NCI-H510A treated with DMSO at 0.1 percent for 48 hours (cell line): ENCODE results near the gene GALNT10.
A peak's percentile ranks its signal among the peaks of the same experiment; 100 is the strongest.

Experiments used
- DNase-seq: peaks from one replicate; lab custom pipeline; 2025; lab: John Stamatoyannopoulos, UW

Gene GALNT10

DNA sequence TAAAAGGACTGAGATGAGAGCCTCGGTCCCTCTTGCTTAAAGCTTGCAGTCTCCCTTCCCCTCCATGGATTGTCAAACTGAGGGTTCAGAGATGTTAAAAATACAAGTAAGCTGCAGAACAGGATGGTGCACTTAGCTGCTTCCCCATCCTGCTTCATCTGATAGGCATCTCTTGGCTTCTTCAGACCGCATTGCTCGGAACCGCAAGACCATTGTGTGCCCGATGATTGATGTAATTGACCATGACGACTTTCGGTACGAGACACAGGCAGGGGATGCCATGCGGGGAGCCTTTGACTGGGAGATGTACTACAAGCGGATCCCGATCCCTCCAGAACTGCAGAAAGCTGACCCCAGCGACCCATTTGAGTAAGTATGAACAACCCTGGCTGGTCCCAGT lies 189.7 kb downstream of the GALNT10 start:
- DNase-seq: peak; percentile 25

DNA sequence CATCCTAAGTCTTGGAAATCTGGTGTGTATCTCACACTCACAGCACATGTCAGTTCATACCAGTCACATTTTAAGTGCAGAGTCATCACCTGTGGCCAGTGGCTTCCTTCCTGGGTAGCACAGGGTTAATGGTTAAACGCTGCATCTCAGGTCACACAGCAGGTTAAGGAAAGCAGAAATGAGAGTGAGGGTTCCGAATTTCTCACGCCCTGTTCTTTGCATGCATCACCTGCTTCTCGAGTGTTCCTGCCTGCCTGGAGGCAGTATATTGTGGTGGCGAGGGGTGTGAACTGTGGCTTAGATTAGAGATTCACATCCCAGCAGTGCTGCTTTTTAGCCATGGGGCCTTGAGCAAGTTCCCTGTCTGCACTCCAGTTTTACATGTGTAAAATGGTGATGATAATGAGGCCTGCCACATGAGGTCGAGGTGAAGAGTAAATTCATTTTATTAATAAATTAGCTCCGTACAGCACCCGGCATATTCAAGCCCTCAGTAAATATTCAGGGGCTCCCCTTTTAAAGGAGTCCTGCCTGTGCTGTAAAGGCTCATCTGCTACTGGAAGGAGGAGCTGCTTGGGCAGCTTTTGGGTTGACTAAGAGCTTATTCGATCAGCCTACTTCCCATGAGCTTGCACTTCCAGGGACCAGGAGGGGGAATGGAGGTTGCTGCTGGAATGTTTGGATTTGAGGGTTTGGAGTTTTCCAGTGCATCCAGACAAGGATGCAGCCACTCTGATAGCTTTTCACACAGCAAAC lies 194.1 kb downstream of the GALNT10 start:
- DNase-seq: peak; percentile 36

GRCh38 chr5:154385236-154385512 lies 194.6 kb downstream of the GALNT10 start:
- no peak for DNase-seq

DNA sequence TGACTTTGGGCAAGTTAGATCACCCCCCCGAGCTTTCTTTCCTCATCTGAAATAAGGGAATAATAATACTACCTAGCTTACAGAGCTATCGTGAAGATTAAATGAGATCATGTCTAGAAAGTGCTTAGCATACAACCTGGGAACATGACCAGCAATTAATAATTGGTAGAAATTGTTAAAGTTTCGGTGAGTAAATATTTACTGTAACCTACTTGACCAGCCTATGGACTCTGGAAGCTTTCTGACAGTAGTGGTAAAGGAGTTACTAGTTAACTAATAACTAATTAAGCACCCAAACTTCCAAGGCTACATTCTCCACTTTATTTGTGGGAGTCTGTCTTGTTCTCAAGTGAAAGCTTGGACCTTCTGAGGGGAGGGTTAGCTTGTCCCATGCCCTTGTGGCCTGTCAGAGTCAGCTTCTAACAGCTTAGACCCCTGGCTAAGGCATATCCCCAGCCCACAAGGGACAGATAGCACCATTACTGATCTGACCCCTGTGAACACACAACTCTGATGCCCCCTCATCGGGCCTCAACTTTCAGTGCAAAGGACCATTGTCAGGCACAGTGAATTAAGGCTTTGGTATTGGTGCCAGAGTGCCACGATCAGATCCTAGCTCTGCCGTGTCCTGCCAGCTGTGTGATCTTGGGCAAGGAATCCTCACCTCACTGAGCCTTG lies 196.6 kb downstream of the GALNT10 start:
- no peak for DNase-seq

GRCh38 chr5:154388842-154389241 lies 198.3 kb downstream of the GALNT10 start:
- DNase-seq: no peak

DNA sequence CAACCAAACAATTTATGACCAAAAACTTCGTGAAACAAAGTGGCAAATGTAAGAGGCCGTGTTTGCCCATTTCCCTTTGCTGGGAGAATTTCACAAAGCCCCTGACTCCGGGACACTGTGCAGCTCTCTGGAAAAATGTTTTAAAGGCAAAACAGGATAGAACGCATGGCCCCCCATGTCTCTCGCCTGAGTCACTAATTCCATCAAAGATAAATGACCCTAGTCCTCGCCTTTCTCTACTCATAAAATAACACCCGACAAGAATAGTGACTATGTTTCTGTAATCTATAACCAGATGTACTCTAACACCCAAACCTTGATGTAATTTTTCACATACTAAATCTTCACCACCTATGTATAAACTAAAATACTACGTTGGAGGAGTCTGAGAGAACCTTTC lies 199.6 kb downstream of the GALNT10 start:
- no peak for DNase-seq

- DNase-seq: no peak
Observed at GRCh38 chr5:154390746-154391359, 200.3 kb downstream of the GALNT10 start.

DNA sequence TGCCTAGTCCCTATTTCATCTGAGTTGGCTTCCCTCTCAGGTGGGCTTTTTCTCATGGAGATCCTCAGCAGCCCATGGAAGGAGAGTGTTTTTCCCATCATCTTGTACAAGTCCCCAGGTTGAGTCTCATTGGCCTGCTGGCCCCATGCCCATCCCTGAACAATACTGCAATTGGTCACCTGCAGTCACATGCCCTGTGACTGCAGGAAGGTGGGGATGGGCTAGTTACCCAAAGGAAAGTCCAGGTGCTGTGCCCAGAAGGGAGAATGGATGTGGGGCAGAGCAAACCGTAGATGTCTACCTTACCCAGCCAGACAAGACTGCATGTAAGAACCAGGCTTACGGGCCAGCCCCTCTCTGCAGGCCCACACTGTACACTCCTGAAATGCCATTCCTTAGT lies 201.3 kb downstream of the GALNT10 start:
- no peak for DNase-seq

DNA sequence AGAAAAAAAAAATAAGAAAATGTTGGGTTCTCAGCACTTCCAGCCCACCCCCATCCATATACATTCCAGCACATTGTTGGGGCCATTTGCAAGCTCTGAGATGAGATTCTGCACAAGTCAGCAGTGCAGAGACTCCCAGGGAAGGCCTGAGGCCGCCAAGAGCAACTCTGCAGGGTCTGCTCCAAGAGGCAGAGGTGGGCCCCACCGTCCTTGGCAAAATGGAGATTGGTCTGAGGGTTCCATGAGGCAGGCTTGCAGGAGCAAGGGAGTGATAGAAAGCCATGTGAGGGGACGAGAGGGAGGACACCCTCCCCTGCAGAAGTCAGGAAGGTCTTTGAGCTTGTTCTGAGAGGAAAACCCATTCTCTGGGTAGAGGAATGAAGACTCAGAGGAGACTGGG lies 203.3 kb downstream of the GALNT10 start:
- DNase-seq: no peak

DNA sequence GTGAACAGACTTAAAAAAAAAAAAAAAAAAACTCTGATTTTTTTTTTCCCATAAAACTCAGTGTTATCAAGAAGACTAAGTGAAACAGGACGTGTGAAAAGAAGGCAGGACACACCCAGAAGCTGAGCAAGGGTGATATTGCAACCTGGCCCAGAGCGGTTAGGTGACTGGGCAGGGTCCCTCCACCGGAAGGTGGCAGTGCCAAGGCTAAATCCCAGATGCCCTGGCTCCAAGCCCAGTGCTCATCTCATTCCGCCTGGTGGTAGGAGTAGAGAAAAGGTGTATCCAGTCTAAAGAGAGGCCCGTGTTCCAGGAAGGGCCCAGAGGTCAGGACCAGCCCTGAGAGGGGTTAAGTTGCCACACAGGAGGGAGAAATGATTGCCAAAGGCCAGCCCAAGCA lies 203.8 kb downstream of the GALNT10 start:
- DNase-seq: no peak

- peak; percentile 24 for DNase-seq
Observed at GRCh38 chr5:154395407-154396106, 205.0 kb downstream of the GALNT10 start.

GRCh38 chr5:154396128-154396527 lies 205.6 kb downstream of the GALNT10 start:
- no peak for DNase-seq

- DNase-seq: peak; percentile 36
Observed at GRCh38 chr5:154397652-154398406, 207.3 kb downstream of the GALNT10 start.

DNA sequence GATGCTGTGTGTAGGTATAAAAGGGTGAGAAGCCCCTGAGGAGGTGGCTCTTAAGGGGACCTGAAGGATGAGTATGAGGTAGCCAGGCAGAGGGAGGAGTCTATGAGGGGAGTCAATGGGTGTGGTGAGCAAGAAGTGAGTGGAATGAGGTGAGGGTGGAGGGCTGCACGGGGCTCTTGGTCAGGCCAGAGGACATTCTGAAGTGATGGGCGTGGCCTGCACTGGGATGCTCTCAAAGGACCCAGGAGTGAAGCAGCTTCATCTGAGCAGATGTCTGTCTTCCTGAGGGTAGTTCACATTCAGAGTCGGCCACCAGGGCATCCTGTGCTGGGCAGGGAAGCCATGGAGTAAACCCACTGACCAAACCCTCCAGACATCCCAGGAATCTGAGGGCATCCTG lies 210.1 kb downstream of the GALNT10 start:
- no peak for DNase-seq

GRCh38 chr5:154401355-154401754 lies 210.8 kb downstream of the GALNT10 start:
- DNase-seq: no peak

GRCh38 chr5:154401931-154402330 lies 211.4 kb downstream of the GALNT10 start:
- no peak for DNase-seq

GRCh38 chr5:154402611-154403010 lies 212.1 kb downstream of the GALNT10 start:
- DNase-seq: no peak

DNA sequence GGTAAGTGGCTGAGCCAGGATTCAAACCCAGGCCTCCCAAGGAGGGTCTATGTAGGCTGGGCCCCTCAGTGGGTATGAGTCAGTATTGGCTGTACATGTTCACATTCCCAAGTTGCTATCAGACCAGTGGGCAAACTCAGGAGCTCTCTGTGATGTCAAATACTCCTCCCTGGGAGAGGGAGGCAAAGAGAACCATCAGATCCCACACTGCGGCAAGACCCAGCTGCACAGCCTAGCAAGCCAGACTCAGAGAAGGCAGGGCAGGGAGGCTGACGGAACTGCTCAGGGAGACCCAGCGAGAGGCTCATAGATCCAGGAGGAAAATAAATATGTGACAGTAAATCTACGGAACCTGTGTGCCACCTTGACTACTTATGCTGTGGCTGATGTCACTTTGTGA lies 212.7 kb downstream of the GALNT10 start:
- no peak for DNase-seq

DNA sequence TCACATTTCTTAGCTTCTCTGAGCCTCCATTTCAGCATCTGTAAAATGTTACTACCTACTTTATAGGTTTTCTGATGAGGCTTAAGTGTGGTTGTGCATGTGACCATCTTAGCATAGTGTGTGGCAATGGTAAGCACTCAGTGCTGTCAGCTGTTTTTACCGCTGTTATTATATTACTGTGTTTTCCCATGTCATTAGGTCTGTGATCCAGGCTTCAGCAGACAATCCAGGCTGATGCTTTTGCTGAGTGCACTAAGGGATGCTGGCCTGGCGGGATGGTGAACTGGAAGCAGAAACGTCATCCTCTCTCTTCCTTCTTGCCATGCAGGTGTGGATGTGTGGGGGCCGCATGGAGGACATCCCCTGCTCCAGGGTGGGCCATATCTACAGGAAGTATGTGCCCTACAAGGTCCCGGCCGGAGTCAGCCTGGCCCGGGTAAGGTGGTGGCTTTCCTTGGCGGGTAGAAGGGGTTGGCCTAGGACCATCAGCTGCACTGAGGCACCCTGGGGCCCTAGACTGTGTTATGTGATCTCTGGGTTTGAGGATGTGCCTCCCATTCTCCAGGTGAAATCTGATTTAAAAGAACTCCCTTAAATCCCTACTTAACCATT lies 213.3 kb downstream of the GALNT10 start:
- DNase-seq: no peak

DNA sequence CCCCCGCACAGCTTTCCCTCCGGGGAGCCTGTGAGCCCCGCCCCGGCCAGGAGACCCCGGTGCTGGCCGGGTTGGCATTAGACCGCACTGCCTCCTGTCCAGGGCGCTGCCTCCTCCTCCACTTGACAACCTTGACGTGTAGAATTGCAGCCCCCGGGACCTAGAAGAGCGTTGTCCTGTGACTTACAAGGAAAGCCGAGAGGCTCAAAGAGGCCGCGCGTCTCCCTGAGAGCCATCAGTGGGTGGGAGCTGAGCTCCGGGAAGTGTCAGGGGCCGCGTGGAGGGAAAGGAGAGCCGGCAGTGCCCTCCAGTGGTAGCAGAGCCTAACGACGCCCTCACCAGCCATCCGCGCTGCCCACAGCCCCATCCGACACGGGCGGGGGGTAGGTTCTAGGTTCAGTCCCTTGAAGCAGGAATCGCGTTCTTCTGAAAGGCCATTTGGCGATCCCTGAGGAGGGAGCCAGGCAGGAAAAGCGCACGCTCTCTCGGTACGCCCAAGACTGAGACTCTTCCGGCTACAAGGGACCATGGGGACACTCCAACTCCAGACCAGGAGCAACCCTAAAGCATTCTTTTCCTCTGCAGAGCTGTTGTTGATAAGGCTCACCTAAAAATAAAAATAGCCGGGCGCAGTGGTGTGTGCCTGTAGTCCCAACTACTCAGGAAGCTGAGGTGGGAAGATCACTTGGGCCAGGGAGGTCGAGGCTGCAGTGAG lies 214.7 kb downstream of the GALNT10 start:
- DNase-seq: peak; percentile 40

GRCh38 chr5:154406231-154406630 lies 215.7 kb downstream of the GALNT10 start:
- no peak for DNase-seq
